Measurements from ENCODE around the gene FCRLA.
"Not testable (repeated sequence)": the region's sequence is repeated elsewhere in the genome, so short reads cannot be mapped to it uniquely, and the experiment has no call there.

Gene FCRLA, protein sequence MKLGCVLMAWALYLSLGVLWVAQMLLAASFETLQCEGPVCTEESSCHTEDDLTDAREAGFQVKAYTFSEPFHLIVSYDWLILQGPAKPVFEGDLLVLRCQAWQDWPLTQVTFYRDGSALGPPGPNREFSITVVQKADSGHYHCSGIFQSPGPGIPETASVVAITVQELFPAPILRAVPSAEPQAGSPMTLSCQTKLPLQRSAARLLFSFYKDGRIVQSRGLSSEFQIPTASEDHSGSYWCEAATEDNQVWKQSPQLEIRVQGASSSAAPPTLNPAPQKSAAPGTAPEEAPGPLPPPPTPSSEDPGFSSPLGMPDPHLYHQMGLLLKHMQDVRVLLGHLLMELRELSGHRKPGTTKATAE

DNA sequence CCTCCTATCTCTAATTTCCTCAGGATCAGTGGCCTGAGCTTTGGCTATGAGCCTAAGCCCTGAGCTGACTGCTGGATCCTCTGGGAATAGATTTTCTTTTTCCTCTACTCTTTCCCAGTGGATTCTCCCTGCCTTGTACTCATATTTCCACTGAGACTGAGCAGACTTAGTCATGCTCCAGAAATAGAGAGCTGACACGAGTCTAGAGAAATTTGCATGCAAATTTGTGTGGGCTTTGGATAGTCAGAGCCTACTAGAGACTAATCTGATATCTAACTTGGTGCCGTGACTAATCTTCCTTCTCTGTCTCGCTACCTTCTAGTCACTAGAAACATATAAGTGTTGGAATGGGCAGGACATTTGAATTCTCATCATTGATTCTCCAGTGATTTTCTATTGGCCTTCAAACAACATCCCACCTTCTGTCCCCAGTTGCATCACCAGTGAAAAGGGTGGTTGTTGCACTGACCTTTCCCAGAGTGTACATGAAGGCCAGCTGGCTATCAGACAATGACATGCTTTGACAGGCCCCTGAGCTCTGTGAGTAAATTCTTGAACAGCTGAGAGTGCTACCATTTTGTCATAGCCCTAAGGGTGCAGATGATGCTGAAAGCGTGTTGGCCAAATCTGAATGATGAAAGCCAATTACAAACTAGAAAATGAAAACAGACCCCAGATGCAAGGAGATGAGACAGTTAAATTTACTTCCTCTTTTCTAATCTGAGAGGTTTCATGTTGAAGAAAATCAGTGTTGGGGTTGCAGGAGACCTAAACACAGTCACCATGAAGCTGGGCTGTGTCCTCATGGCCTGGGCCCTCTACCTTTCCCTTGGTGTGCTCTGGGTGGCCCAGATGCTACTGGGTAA, at the start of gene FCRLA:
TSS of gene FCRLA (plus strand) at position 748 of the 866 bp plus-strand sequence. CDS start at position 784, 36 bp downstream.
- H3K4me2 ChIP-seq, result no peak within 1 kb of the TSS
- H3K4me3 ChIP-seq (IDR thresholded peaks at IDR 0.05; ENCODE audit: insufficient read depth, low read depth, low read length), result no peak within 1 kb of the TSS
- TF ChIP-seq, protein P1, sequence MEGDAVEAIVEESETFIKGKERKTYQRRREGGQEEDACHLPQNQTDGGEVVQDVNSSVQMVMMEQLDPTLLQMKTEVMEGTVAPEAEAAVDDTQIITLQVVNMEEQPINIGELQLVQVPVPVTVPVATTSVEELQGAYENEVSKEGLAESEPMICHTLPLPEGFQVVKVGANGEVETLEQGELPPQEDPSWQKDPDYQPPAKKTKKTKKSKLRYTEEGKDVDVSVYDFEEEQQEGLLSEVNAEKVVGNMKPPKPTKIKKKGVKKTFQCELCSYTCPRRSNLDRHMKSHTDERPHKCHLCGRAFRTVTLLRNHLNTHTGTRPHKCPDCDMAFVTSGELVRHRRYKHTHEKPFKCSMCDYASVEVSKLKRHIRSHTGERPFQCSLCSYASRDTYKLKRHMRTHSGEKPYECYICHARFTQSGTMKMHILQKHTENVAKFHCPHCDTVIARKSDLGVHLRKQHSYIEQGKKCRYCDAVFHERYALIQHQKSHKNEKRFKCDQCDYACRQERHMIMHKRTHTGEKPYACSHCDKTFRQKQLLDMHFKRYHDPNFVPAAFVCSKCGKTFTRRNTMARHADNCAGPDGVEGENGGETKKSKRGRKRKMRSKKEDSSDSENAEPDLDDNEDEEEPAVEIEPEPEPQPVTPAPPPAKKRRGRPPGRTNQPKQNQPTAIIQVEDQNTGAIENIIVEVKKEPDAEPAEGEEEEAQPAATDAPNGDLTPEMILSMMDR (conservative IDR thresholded peaks at IDR 0.05; ENCODE audit: low read depth, low read length), result no peak
- no peaks in the 10 kb centered on the region for H3K36me3 ChIP-seq (ENCODE audit: insufficient read depth)
- H3K9ac ChIP-seq, result no peak within 1 kb of the TSS
- no peaks in the 10 kb centered on the region for H3K79me2 ChIP-seq (ENCODE audit: insufficient read depth, low read depth)
- peaks cover 13% of the 10 kb centered on the region for H3K4me1 ChIP-seq (ENCODE audit: low read depth, poor library complexity, severe bottlenecking)
- H3K27me3 ChIP-seq (ENCODE audit: insufficient read depth, low read depth), result no peaks in the 10 kb centered on the region
- no peaks in the 10 kb centered on the region for H4K20me1 ChIP-seq (ENCODE audit: insufficient read depth)
- no peak within 1 kb of the TSS for H3K27ac ChIP-seq
- no peak within 1 kb of the TSS for H2AFZ ChIP-seq (ENCODE audit: low read depth)

DNA sequence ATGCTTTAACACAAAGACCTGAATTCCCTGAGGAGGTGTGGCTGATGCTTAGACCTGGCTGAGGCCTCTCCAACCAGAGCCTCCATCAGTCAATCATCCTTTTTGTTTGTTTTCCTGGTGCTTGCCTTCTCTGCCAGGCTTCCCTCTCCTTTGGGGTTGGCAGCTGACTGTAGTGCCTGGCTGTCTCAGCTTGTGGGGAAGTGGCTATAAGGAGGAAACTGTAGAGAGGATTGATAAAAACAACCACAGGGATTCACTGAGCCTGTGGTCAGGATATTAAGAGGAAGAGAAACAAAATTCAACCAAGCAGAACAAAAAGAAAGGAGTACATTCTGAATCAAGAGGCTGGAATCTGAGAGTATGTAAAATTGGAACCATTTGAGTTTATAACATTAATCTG, 48.5 kb upstream of the FCRLA start:
- not testable (repeated sequence) for H2AFZ ChIP-seq (ENCODE audit: low read depth); H3K36me3 ChIP-seq (ENCODE audit: insufficient read depth); H3K27ac ChIP-seq; H3K27me3 ChIP-seq (ENCODE audit: insufficient read depth, low read depth); H3K4me1 ChIP-seq (ENCODE audit: low read depth, poor library complexity, severe bottlenecking); H3K4me2 ChIP-seq; H3K9ac ChIP-seq; H3K4me3 ChIP-seq (IDR thresholded peaks at IDR 0.05; ENCODE audit: insufficient read depth, low read depth, low read length); H4K20me1 ChIP-seq (ENCODE audit: insufficient read depth); H3K79me2 ChIP-seq (ENCODE audit: insufficient read depth, low read depth)

DNA sequence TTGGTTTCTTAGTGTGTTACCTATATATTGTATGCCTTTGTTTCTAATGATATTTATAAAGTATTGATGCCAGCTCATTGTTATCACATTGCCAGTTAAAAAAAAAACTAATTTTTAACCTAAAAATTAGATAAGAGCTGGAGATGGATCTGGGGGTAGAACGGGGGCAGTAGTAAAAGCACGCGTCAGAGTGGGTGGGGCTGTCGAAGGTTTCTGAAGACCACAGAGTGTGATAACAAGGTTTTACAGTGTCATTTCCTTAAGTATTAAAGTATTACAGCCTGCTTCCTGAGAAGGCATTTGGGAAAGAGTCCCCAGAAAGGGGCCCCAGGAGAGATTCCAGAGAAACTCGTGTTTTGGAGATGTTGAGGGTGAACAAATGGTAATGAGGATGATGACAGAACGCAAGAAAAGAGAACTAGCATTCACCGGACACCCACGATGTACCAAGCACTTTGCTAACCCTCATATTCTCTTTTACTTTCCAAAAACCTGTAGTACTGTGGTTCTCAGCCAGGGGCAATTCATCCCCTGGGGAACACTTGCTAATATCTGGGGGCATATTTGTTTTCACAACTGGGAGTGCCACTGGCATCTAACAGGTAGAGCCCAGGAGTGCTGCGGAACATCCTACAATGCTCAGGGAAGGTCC, 45.2 kb upstream of the FCRLA start:
- not testable (repeated sequence) for H3K4me3 ChIP-seq (IDR thresholded peaks at IDR 0.05; ENCODE audit: insufficient read depth, low read depth, low read length); H3K27me3 ChIP-seq (ENCODE audit: insufficient read depth, low read depth); H3K36me3 ChIP-seq (ENCODE audit: insufficient read depth); H3K9ac ChIP-seq; H4K20me1 ChIP-seq (ENCODE audit: insufficient read depth); H3K4me1 ChIP-seq (ENCODE audit: low read depth, poor library complexity, severe bottlenecking); H2AFZ ChIP-seq (ENCODE audit: low read depth); H3K4me2 ChIP-seq; H3K27ac ChIP-seq; H3K79me2 ChIP-seq (ENCODE audit: insufficient read depth, low read depth)

DNA sequence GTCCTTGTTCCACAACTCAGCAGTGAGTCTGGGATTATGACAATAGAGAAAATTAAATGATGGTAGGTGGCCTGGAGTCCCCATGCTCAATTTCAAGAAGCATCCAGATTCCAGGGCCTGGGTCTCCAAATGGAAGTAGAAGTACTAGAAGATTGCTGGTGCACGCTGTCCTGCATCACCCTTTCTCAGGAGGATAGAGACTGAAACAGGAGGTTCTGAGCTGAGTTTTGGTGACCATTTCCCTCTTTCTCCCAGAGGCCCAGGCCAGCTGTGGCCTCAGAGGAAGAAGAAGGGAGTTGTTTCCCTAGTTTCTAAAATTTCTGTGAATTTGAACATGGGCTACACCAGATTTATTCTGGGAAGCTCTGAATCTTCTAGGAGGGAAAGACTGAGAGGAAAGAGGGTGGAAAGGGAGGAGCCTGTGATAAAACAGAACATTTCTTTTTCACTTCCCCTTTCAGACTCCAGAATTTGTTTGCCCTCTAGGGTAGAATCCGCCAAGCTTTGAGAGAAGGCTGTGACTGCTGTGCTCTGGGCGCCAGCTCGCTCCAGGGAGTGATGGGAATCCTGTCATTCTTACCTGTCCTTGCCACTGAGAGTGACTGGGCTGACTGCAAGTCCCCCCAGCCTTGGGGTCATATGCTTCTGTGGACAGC, 44.2 kb upstream of the FCRLA start, which contains the start of gene FCGR2B:
TSS of gene FCGR2B (plus strand) at position 460 of the 656 bp plus-strand sequence. CDS start at position 559, 99 bp downstream.
- H3K27me3 ChIP-seq (ENCODE audit: insufficient read depth, low read depth); H3K4me2 ChIP-seq; H2AFZ ChIP-seq (ENCODE audit: low read depth); H3K27ac ChIP-seq; H4K20me1 ChIP-seq (ENCODE audit: insufficient read depth); H3K79me2 ChIP-seq (ENCODE audit: insufficient read depth, low read depth); H3K4me3 ChIP-seq (IDR thresholded peaks at IDR 0.05; ENCODE audit: insufficient read depth, low read depth, low read length); H3K9ac ChIP-seq; H3K36me3 ChIP-seq (ENCODE audit: insufficient read depth); H3K4me1 ChIP-seq (ENCODE audit: low read depth, poor library complexity, severe bottlenecking): not testable (repeated sequence)

DNA sequence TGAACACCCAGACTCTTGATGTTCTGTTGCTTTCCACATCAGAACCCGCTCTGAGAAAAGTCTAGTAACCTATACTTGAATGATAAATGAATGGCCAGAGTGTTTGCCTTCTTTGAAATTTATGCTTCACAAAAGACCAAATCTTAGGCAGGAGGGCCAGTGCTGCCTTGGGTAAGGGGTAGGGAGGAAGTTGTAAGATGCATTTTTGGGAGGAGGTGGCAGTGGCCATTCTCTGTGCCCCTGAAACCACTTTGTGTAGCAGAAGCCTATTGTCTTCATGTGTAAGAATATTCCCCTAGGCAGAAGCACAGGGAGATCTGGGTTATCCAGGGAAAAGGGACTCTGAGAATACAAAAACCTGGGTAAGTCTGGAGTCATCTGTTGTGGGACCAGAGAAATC, 43.5 kb upstream of the FCRLA start:
- H2AFZ ChIP-seq (ENCODE audit: low read depth); H3K27ac ChIP-seq; H3K4me2 ChIP-seq; H3K4me1 ChIP-seq (ENCODE audit: low read depth, poor library complexity, severe bottlenecking); H3K9ac ChIP-seq; H4K20me1 ChIP-seq (ENCODE audit: insufficient read depth); H3K79me2 ChIP-seq (ENCODE audit: insufficient read depth, low read depth); H3K4me3 ChIP-seq (IDR thresholded peaks at IDR 0.05; ENCODE audit: insufficient read depth, low read depth, low read length); H3K36me3 ChIP-seq (ENCODE audit: insufficient read depth); H3K27me3 ChIP-seq (ENCODE audit: insufficient read depth, low read depth): not testable (repeated sequence)

DNA sequence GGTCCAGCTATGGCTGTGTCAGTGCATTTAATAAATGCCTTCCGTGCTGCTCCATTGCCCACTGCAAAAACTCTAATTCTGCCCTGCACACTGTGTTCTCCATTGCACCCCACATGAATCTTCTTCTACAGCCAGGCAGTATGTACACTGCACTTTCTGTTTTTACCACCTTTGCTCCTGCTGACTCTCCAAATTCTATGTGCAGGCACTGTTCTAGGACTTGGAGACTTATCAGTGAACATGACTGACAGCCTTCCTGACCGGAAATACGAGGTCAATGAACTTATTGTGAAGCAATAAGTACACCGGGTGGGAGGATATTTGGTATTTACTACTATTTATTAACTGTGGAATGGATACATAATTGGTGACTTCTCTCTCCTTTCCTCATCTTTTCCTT, 42.3 kb upstream of the FCRLA start:
- not testable (repeated sequence) for H3K4me1 ChIP-seq (ENCODE audit: low read depth, poor library complexity, severe bottlenecking); H3K36me3 ChIP-seq (ENCODE audit: insufficient read depth); H3K9ac ChIP-seq; H4K20me1 ChIP-seq (ENCODE audit: insufficient read depth); H3K4me3 ChIP-seq (IDR thresholded peaks at IDR 0.05; ENCODE audit: insufficient read depth, low read depth, low read length); H3K27me3 ChIP-seq (ENCODE audit: insufficient read depth, low read depth); H3K79me2 ChIP-seq (ENCODE audit: insufficient read depth, low read depth); H3K4me2 ChIP-seq; H3K27ac ChIP-seq; H2AFZ ChIP-seq (ENCODE audit: low read depth)

DNA sequence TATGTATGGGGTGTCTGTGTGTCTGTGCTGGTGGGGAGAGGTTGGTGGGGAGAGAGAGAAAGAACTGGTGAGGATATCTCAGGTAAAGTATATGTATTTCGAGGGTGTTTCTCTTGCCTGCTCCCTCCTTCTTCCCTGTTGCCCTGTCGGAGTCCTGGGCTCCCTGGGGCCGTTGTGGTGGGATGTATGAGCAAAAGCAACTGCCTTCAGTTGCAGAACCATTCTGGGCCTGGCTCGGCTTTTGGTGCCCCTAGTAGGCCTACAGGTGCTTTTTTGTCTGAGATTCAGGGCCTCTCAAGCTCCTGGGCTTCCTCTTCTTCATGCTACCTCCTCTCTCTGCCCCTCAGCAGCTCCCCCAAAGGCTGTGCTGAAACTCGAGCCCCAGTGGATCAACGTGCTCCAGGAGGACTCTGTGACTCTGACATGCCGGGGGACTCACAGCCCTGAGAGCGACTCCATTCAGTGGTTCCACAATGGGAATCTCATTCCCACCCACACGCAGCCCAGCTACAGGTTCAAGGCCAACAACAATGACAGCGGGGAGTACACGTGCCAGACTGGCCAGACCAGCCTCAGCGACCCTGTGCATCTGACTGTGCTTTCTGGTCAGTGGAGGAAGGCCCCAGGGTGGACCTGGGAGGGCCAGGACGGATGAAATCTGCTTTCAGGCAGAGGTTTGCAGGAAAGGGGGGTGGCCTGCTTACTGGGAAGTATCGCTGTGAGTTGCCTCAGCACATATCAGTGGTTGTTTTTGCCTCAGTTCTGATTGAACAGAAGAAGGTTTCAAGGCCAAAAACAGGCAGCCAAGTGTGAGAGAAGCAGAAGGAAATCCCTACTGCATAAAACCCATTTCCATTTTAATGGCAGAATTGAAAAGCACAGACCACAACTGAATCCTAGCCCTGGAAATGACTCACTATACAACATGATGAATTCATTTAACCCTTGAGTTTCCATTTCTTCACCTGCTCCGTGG, 35.7 kb upstream of the FCRLA start:
- H3K27me3 ChIP-seq (ENCODE audit: insufficient read depth, low read depth); H3K36me3 ChIP-seq (ENCODE audit: insufficient read depth); H3K4me3 ChIP-seq (IDR thresholded peaks at IDR 0.05; ENCODE audit: insufficient read depth, low read depth, low read length); H3K27ac ChIP-seq; H4K20me1 ChIP-seq (ENCODE audit: insufficient read depth); H2AFZ ChIP-seq (ENCODE audit: low read depth); H3K4me1 ChIP-seq (ENCODE audit: low read depth, poor library complexity, severe bottlenecking); H3K4me2 ChIP-seq; H3K79me2 ChIP-seq (ENCODE audit: insufficient read depth, low read depth); H3K9ac ChIP-seq: not testable (repeated sequence)

DNA sequence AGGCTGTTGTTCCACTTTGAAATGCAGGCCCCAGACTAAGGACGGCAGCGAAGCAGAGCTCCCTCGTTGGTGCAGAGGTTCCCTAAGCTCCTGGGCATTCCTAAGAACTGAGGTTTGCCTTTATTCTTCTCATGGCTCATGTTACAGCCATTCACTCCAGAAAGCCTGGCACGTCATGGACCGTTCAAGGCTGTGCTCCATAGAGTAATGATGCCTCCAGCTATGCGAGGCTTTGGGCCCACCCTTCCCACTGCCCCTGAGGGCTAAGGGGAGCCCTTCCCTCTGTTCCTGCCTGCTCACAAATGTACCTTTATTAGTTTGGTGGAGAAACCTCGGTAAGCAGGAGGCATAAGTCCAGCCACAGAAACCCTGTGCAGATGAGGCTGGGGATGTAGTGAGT, 33.6 kb upstream of the FCRLA start:
- not testable (repeated sequence) for H3K27ac ChIP-seq; H2AFZ ChIP-seq (ENCODE audit: low read depth); H3K4me1 ChIP-seq (ENCODE audit: low read depth, poor library complexity, severe bottlenecking); H3K79me2 ChIP-seq (ENCODE audit: insufficient read depth, low read depth); H3K4me2 ChIP-seq; H3K4me3 ChIP-seq (IDR thresholded peaks at IDR 0.05; ENCODE audit: insufficient read depth, low read depth, low read length); H3K36me3 ChIP-seq (ENCODE audit: insufficient read depth); H3K9ac ChIP-seq; H3K27me3 ChIP-seq (ENCODE audit: insufficient read depth, low read depth); H4K20me1 ChIP-seq (ENCODE audit: insufficient read depth)

Data from KMS-11 (cell line).